KMS-11 (cell line): Measurements from ENCODE around the gene LENG9.
"Not testable (repeated sequence)": the region's sequence is repeated elsewhere in the genome, so short reads cannot be mapped to it uniquely, and the experiment has no call there.

Source experiments
- H2AFZ ChIP-seq: fragments of 200-600 bp; sonication (generic); 2 replicates; pipeline ENCODE4 v1.6.1; 2016; ENCODE audit warnings: antibody characterized with exemption, mixed run types, low read depth
- H3K27ac ChIP-seq: fragments of 200-600 bp; sonication (generic); 2 replicates; pipeline ENCODE4 v1.6.1; 2016; ENCODE audit warnings: mild to moderate bottlenecking, mixed run types
- H3K27me3 ChIP-seq: fragments of 200-600 bp; sonication (generic); 2 replicates; pipeline ENCODE4 v1.6.1; 2017; ENCODE audit warnings: mild to moderate bottlenecking, low read depth, mixed run types, moderate library complexity; ENCODE audit not compliant: insufficient read depth
- H3K36me3 ChIP-seq: fragments of 200-600 bp; sonication (generic); 2 replicates; pipeline ENCODE4 v1.6.1; 2017; ENCODE audit warnings: mild to moderate bottlenecking, mixed run types; ENCODE audit not compliant: insufficient read depth
- H3K4me1 ChIP-seq: fragments of 200-600 bp; sonication (generic); 2 replicates; pipeline ENCODE4 v1.6.1; 2016; ENCODE audit warnings: mild to moderate bottlenecking, low read depth, mixed run types; ENCODE audit not compliant: poor library complexity, severe bottlenecking
- H3K4me2 ChIP-seq: fragments of 200-600 bp; sonication (generic); 2 replicates; pipeline ENCODE4 v1.7.0; 2016; ENCODE audit warnings: mild to moderate bottlenecking, mixed run types
- H3K4me3 ChIP-seq: fragments of 200-600 bp; sonication (generic); IDR thresholded peaks from 2 replicates; pipeline ENCODE4 v1.6.1; 2017; ENCODE audit warnings: low read depth, low read length, mixed read lengths; ENCODE audit not compliant: insufficient read depth
- H3K79me2 ChIP-seq: fragments of 200-600 bp; sonication (generic); 2 replicates; pipeline ENCODE4 v1.6.1; 2016; ENCODE audit warnings: low read depth, mixed run types; ENCODE audit not compliant: insufficient read depth
- H3K9ac ChIP-seq: fragments of 200-600 bp; sonication (generic); 2 replicates; pipeline ENCODE4 v1.6.1; 2016; ENCODE audit warnings: mild to moderate bottlenecking, mixed run types
- H4K20me1 ChIP-seq: fragments of 200-600 bp; sonication (generic); 2 replicates; pipeline ENCODE4 v1.6.1; 2016; ENCODE audit warnings: mild to moderate bottlenecking, mixed run types; ENCODE audit not compliant: insufficient read depth
- TF ChIP-seq, protein P1 (sequence below): fragments of 200-600 bp; sonication (generic); conservative IDR thresholded peaks from 2 replicates; pipeline ENCODE4 v1.6.1; 2017; ENCODE audit warnings: low read depth, mild to moderate bottlenecking, antibody characterized with exemption, low read length, moderate library complexity, mixed read lengths

LENG9 gene

DNA sequence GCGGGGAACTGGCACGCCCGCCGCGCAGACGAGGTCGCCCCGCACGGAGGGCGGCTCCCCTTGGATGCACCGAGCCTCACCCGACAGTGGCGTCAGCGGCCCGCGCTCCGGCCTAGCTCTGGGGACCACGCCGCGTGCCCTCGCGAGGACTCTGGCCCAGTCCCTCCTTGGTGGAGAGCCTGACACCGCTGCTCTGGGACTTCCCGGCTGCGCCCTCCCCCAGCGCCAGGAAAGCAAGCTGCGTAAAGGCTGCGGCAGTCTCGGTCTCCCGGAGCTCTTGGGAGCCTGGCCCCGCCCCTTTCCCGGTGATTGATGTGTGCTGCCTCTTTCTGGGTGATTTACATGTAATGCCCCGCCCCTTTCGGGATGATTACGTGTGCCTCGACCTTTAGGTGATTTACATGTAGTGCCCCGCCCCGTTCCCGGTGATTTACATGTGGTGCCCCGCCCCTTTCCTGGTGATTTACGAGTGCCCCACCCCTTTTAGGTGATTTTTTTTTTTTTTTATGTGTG lies at the start of gene LENG9:
LENG9 (minus strand) TSS at position 248 of the 513 bp plus-strand sequence. CDS start 252 bp downstream, outside the sequence.
- TF ChIP-seq, protein P1, sequence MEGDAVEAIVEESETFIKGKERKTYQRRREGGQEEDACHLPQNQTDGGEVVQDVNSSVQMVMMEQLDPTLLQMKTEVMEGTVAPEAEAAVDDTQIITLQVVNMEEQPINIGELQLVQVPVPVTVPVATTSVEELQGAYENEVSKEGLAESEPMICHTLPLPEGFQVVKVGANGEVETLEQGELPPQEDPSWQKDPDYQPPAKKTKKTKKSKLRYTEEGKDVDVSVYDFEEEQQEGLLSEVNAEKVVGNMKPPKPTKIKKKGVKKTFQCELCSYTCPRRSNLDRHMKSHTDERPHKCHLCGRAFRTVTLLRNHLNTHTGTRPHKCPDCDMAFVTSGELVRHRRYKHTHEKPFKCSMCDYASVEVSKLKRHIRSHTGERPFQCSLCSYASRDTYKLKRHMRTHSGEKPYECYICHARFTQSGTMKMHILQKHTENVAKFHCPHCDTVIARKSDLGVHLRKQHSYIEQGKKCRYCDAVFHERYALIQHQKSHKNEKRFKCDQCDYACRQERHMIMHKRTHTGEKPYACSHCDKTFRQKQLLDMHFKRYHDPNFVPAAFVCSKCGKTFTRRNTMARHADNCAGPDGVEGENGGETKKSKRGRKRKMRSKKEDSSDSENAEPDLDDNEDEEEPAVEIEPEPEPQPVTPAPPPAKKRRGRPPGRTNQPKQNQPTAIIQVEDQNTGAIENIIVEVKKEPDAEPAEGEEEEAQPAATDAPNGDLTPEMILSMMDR: no peak
- Histone ChIP-seq H2AFZ (peak within 1 kb of the TSS; percentile 84), H3K79me2 (peaks cover 32% of the 10 kb centered on the region; the same call in 1 of the 2 replicates), H3K27me3 (peaks cover 18% of the 10 kb centered on the region), H3K27ac (peak within 1 kb of the TSS; percentile 95), H4K20me1 (no peaks in the 10 kb centered on the region), H3K4me3 (no peak within 1 kb of the TSS), H3K9ac (peak within 1 kb of the TSS; percentile 94), H3K4me1 (peaks cover 7% of the 10 kb centered on the region), H3K36me3 (peaks cover 5% of the 10 kb centered on the region; the same call in 1 of the 2 replicates), H3K4me2 (peak within 1 kb of the TSS; percentile 97)

DNA sequence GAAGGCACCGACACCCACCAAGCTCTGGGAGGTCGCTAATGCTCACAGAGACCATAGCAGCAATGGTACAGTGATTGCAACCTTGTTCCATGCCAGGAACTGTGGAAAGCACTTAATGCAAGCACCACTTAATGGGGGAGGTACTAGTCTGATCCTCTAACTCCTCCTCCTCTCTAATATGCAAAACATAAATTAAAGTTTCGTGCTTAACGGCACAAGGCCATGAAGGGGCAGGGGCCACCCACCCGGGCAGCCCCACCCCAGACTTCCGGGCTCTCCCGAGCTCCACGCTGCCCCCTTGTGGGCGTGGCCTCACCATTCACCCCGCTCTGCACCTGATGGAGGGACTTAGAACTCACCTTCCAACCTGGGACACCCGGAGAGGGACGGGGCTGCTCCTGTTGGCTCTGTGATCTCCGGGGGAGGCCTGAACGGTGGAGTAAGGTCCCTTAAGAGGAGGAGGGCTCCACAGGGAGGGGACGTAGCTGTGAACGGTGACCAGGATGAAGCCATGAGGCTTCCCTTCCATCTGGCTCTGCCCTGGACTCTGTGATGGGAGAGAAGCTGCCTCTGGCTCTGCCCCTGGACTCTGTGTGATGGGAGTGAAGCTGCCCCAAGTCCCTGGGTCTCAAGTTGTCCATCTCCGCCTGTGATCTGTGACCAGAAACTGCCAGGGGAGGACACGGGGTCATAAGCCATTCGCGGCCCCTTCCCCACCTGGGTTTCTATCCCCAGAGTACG lies 45.8 kb upstream of the LENG9 start:
- H3K9ac ChIP-seq, H2AFZ ChIP-seq, H3K4me3 ChIP-seq, H3K4me2 ChIP-seq, H4K20me1 ChIP-seq, H3K79me2 ChIP-seq, H3K36me3 ChIP-seq, H3K27ac ChIP-seq, H3K4me1 ChIP-seq: not testable (repeated sequence)
- peaks cover 13% of the 10 kb centered on the region; the same call in 1 of the 2 replicates for H3K27me3 ChIP-seq

DNA sequence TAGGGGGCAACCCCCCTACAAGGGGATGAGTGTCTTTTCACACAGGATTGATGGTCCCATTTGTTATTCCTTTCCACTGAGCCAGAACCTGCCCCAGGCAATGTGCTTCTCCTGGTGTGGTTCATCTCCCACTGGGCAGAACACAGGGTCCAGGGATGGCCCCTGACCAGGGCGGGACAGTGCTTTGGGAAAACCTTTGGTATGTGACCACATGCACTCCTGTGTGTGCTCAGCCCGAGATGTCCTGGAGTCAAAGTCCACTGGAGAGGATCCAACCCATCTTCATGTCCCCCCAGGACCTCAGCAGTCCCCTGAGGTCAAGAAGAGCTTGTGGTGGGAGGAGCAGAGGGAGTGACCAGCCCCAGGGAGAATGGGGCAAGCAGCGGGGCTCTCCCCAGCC lies 44.9 kb upstream of the LENG9 start:
- not testable (repeated sequence) for H3K27ac ChIP-seq, H3K79me2 ChIP-seq, H3K9ac ChIP-seq, H4K20me1 ChIP-seq, H3K36me3 ChIP-seq, H3K4me2 ChIP-seq, H3K4me3 ChIP-seq, H2AFZ ChIP-seq, H3K4me1 ChIP-seq
- peaks cover 21% of the 10 kb centered on the region; the same call in 1 of the 2 replicates for H3K27me3 ChIP-seq

DNA sequence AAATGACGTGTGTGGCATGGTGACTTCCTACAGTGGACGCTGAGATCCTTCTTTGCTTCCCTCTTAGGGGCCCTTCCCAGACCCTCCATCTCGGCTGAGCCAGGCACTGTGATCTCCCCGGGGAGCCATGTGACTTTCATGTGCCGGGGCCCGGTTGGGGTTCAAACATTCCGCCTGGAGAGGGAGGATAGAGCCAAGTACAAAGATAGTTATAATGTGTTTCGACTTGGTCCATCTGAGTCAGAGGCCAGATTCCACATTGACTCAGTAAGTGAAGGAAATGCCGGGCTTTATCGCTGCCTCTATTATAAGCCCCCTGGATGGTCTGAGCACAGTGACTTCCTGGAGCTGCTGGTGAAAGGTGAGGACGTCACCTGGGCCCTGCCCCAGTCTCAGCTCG lies 44.2 kb upstream of the LENG9 start:
- Histone ChIP-seq H3K9ac (no peak overlapping the region), H3K4me2 (no peak overlapping the region), H2AFZ (no peak overlapping the region), H3K27me3 (peaks cover 16% of the 10 kb centered on the region; the same call in 1 of the 2 replicates), H3K36me3 (no peaks in the 10 kb centered on the region), H3K79me2 (no peaks in the 10 kb centered on the region), H3K4me1 (no peaks in the 10 kb centered on the region), H3K4me3 (no peak overlapping the region), H4K20me1 (no peaks in the 10 kb centered on the region), H3K27ac (no peak overlapping the region)
- TF ChIP-seq, protein P1: no peak

DNA sequence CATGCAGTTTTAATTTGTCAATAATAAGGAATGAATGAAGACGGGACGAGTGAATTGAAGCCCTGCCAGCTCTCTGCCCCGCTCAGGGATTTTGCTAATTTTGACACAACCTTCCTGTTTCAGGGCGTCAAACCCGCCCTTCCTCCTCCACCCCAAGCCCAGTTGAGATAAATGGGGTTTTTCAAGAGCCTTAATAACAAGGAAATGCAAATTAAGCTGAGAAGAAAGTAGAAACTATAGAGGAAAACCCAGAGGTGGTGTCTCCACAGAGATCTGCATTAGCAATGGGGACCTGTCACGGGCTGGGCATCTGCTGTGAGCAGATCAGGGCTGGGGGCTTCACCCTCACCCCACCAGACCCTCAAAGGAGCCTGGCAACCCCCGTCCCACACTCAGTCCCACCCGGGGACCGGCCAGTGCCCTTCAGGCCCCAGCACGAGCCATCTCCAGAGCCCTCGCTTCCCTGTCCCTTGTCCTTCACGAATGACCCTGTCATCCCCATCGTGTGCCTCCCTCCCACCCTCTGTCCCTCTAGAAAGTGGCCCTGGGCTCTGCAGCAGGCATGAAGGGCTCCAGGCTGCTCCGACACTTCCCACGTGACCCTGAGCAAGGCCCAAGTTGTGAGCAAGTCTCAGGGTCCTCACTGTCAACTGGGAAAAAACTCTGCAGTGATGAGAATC lies 43.6 kb upstream of the LENG9 start:
- not testable (repeated sequence) for H3K4me3 ChIP-seq, H3K9ac ChIP-seq, H4K20me1 ChIP-seq, H3K79me2 ChIP-seq, H3K27ac ChIP-seq, H3K4me1 ChIP-seq, H2AFZ ChIP-seq, H3K36me3 ChIP-seq, H3K4me2 ChIP-seq
- H3K27me3 ChIP-seq: peaks cover 20% of the 10 kb centered on the region; the same call in 1 of the 2 replicates
